Lung (tissue), 12 donors: Measurements from ENCODE around the gene GINS3. TPM values are rescaled to one million over a fixed set of nuclear protein-coding genes. Genes with fewer than 3 reads are reported as not detected.
A peak's percentile ranks its signal among the peaks of the same experiment; 100 is the strongest.
"Not testable (repeated sequence)": the region's sequence is repeated elsewhere in the genome, so short reads cannot be mapped to it uniquely, and the experiment has no call there.

ENCODE experiments used
- ATAC-seq: fragments of 200-7000 bp; cut with Tn5 transposase; one replicate; pipeline ENCODE4 v1.9.1; 2020; ENCODE audit warnings: moderate number of reproducible peaks; ENCODE audit not compliant: insufficient read depth, low FRiP score
- DNase-seq, 3 donors: peaks; one replicate each; pipeline ENCODE4 v3.0.0-alpha.2; 2013 to 2017
- H3K27ac ChIP-seq, 2 donors: one replicate each; pipeline ENCODE4 v1.5.1; 2013; ENCODE audit warnings: mild to moderate bottlenecking in 2 of 2, moderate library complexity in 2 of 2, control low read depth in 1 of 2, inconsistent platforms in 1 of 2, low read depth in 1 of 2, low read length in 1 of 2
- H3K27me3 ChIP-seq, 3 donors: one replicate each; pipeline ENCODE4 v1.5.1; 2013; ENCODE audit warnings: low read length in 2 of 3; ENCODE audit not compliant: control insufficient read depth in 3 of 3, insufficient read depth in 3 of 3
- H3K36me3 ChIP-seq, 4 donors: one replicate each; pipeline ENCODE4 v1.5.1; 2013; ENCODE audit warnings: low read length in 4 of 4, mild to moderate bottlenecking in 1 of 4, moderate library complexity in 1 of 4; ENCODE audit not compliant: control insufficient read depth in 4 of 4, insufficient read depth in 4 of 4
- H3K4me1 ChIP-seq, 5 donors: one replicate each; pipeline ENCODE4 v1.5.1; 2013; ENCODE audit warnings: low read length in 5 of 5, mild to moderate bottlenecking in 2 of 5, moderate library complexity in 1 of 5; ENCODE audit not compliant: control insufficient read depth in 5 of 5, insufficient read depth in 5 of 5
- H3K4me3 ChIP-seq: one replicate; pipeline ENCODE4 v1.5.1; 2013; ENCODE audit warnings: mild to moderate bottlenecking, control low read depth, moderate library complexity
- H3K9ac ChIP-seq, 2 donors: one replicate each; pipeline ENCODE4 v1.5.1; 2013; ENCODE audit warnings: low read length in 2 of 2, control low read depth in 1 of 2; ENCODE audit not compliant: insufficient read depth in 1 of 2
- H3K9me3 ChIP-seq, 4 donors: one replicate each; pipeline ENCODE4 v1.5.1; 2013; ENCODE audit warnings: low read length in 3 of 4, mild to moderate bottlenecking in 1 of 4, moderate library complexity in 1 of 4; ENCODE audit not compliant: control insufficient read depth in 4 of 4, insufficient read depth in 3 of 4
- CTCF ChIP-seq: IDR thresholded peaks from 2 replicates; pipeline ENCODE4 v1.5.1; 2012; ENCODE audit warnings: mild to moderate bottlenecking; ENCODE audit errors: control extremely low read depth, extremely low read depth
- WGBS, 2 donors: extraction: QIAGEN DNeasy Blood & Tissue Kit; methylation state at CpG; one replicate each; pipeline ENCODE4 v1.1.7; 2013; 5-methylcytosine and 5-hydroxymethylcytosine counted together
- polyA plus RNA-seq, 2 donors: library from polyadenylated mRNA; stranded (reverse); fragments of 200-250 nt; gene quantifications; one replicate each; pipeline ENCODE4 v1.2.1, GENCODE V29; 2013
- total RNA-seq, 2 donors: library from RNA; depleted of rRNA in 1 of 2; stranded (reverse); fragments of >200 nt in 1 of 2; gene quantifications; one replicate each; pipeline ENCODE4 v1.2.1, GENCODE V29; 2014 to 2021
- donor health status: control.
- donor health status: control.
- donor health status: Bipolar disorder and iron deficiency.
- donor health status: healthy.
- donor health status: DM: yes; HTN: yes; CAD: no.

GINS3 gene
- total and polyA plus RNA-seq, 4 donors: 2.7 to 5.1 (median 3.4) TPM

DNA sequence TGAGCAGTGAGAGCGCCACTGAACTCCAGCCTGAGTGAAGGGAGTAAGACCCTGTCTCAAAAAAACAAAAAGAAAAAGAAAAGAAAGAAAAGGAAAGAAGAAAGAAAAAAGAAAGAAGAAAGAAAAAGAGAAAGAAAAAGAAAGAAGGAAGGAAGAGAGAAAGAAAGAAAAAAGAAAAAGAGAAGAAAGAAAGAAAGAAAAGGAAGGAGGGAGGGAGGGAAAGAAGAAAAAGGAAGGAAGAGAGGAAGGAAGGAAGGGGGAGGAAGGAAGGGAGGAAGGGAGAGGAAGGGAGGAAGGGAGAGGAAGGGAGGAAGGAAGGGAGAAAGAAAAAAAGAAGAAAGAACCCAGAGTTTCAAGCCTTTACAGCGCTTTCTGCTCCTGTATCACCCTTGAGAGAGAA lies 19.1 kb downstream of the GINS3 start:
- H3K36me3 ChIP-seq: no peaks in the 10 kb centered on the region
- H3K9ac ChIP-seq: no peak overlapping the region
- H3K4me1 ChIP-seq: peaks cover 0 to 9% (median 0%) of the 10 kb centered on the region in 5 donors
- peak overlapping the region in 1 of 2 donors; percentile 89 for H3K27ac ChIP-seq
- no peaks in the 10 kb centered on the region for H3K27me3 ChIP-seq
- no peak overlapping the region for H3K4me3 ChIP-seq
- ATAC-seq: no peak
- 94 to 98% methylated on average over 2 of the region's 2 CpGs for WGBS, 2 donors
- no peak for TF ChIP-seq CTCF
- DNase-seq: no peak
- no peaks in the 10 kb centered on the region for H3K9me3 ChIP-seq

GRCh38 chr16:58411736-58412614 lies 19.7 kb downstream of the GINS3 start:
- WGBS, 2 donors: 81 to 91% methylated on average over 7 of the region's 7 CpGs
- ATAC-seq (no peak), DNase-seq (no peak)
- Histone ChIP-seq H3K9ac (no peak overlapping the region), H3K9me3 (no peaks in the 10 kb centered on the region), H3K4me1 (peaks cover 0 to 9% (median 0%) of the 10 kb centered on the region in 5 donors), H3K27ac (peak overlapping the region in 1 of 2 donors; percentile 88), H3K4me3 (no peak overlapping the region), H3K36me3 (no peaks in the 10 kb centered on the region), H3K27me3 (no peaks in the 10 kb centered on the region)
- TF ChIP-seq CTCF: no peak

DNA sequence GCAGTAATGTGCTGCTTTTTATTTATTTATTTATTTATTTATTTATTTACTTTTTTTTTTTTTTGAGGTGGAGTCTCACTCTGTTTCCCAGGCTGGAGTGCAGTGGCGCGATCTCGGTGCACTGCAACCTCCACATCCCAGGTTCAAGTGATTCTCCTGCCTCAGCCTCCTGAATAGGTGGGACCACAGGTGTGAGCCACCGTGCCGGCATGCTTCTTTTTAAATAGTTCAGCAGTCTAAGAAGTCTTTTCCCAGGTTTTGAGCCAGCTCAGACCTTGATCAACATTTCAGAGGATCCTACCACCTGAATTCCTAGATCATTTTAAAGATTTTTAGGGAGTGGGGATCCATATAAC lies 20.3 kb downstream of the GINS3 start:
- DNase-seq, H3K27me3 ChIP-seq, H3K4me3 ChIP-seq, ATAC-seq, H3K4me1 ChIP-seq, H3K9ac ChIP-seq, H3K36me3 ChIP-seq, H3K9me3 ChIP-seq: not testable (repeated sequence)
- peak overlapping the region in 1 of 2 donors; percentile 90 for H3K27ac ChIP-seq
- 96% methylated on average over 5 of the region's 5 CpGs for WGBS, 2 donors

DNA sequence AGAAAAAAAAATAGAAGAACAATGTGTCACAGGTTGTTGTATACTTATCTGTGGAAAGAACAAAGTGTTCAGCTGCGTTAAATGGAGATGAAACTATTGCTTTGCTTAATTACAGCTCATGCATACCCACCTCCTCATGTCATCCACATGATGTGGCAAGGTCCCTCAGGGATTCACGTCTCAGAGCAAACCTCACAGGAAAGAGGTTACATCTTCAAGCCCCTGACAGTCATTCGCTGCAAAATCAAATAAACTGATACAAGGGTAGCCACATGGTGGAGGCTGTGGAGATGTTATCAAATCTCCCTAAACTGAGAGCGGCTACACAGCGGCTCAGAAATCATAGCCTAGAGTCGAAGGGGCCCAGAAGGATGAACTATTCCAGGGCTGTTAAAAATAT lies 21.1 kb downstream of the GINS3 start:
- peaks cover 0 to 9% (median 0%) of the 10 kb centered on the region in 5 donors for H3K4me1 ChIP-seq
- H3K36me3 ChIP-seq: no peaks in the 10 kb centered on the region
- H3K9me3 ChIP-seq: no peaks in the 10 kb centered on the region
- no peak for DNase-seq
- no peak for TF ChIP-seq CTCF
- peak overlapping the region in 1 of 2 donors; percentile 90 for H3K27ac ChIP-seq
- H3K27me3 ChIP-seq: no peaks in the 10 kb centered on the region
- 84 to 86% methylated on average over 6 of the region's 6 CpGs for WGBS, 2 donors
- H3K9ac ChIP-seq: no peak overlapping the region
- no peak for ATAC-seq
- no peak overlapping the region for H3K4me3 ChIP-seq
